ENCODE data around the gene IMMP2L. TPM values are rescaled to one million over a fixed set of nuclear protein-coding genes. Genes with fewer than 3 reads are reported as not detected.

IMMP2L gene
- total and polyA plus RNA-seq, 2 of the 8 experiments (the other 6 are each of a cell fraction or from before 2014, with no cell fraction given), result 2.3 to 10.1 TPM

DNA sequence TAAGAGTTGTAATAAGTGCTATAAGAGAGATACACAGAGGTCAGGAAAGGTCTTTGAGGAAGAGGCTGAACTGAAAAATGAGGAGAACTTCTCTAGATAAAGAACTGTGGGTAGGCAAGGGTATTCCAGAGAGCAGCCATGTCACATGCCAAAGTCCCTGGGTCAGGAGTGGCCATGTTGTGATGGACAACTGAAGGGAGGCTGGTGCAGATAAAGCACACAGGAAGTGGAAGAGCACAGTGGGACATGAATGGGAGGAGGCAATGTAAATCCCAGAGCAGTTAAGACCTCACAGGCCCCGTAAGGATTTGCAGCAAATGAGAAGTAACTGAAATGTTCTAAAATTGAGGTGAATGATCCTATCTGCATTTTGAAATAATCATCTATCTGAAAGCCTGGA lies 37.2 kb downstream of the IMMP2L start:
- Histone ChIP-seq H3K56ac (replicated peaks; ENCODE audit: insufficient read length, low read depth, low read length) (no peak overlapping the region), H3K79me1 (ENCODE audit: low read depth, low read length) (no peaks in the 10 kb centered on the region), H4K20me1 (replicated peaks in 1 of 2; ENCODE audit: control insufficient read depth in 1 of 2, insufficient read depth in 2 of 2, low read length in 2 of 2) (no peaks in the 10 kb centered on the region), H4K8ac (ENCODE audit: extremely low read depth, insufficient read depth, low read length) (no peak overlapping the region), H4K91ac (replicated peaks; ENCODE audit: insufficient read length, low read length) (no peak overlapping the region), H3K79me2 (ENCODE audit: control insufficient read depth in 1 of 2, insufficient read depth in 2 of 2, low read length in 2 of 2) (no peaks in the 10 kb centered on the region), H3K27ac (ENCODE audit: low read depth, low read length) (no peak overlapping the region), H3K4me1 (replicated peaks in 1 of 4; ENCODE audit: control insufficient read depth in 3 of 4, insufficient read depth in 4 of 4, low read length in 3 of 4) (no peaks in the 10 kb centered on the region), H3K4ac (replicated peaks; ENCODE audit: insufficient read length, low read depth, low read length) (no peak overlapping the region), H2BK12ac (ENCODE audit: low read depth, low read length) (no peak overlapping the region), H2BK5ac (ENCODE audit: low read depth, low read length) (no peak overlapping the region), H3K23me2 (ENCODE audit: low read depth, low read length) (no peaks in the 10 kb centered on the region), H3K36me3 (ENCODE audit: control insufficient read depth in 2 of 4, insufficient read depth in 4 of 4, low read length in 3 of 4) (no peaks in the 10 kb centered on the region; a peak in 1 of 8 replicates), H2AFZ (ENCODE audit: low read length) (no peak overlapping the region), H3K27me3 (replicated peaks in 1 of 4; ENCODE audit: control insufficient read depth in 3 of 4, extremely low read depth in 1 of 4, insufficient read depth in 3 of 4, low read length in 3 of 4) (peaks cover 0 to 1% (median 0%) of the 10 kb centered on the region in 4 experiments; a peak in 1 of 7 replicates), H3K9me3 (ENCODE audit: insufficient read depth in 2 of 2, low read depth in 1 of 2, low read length in 1 of 2) (no peaks in the 10 kb centered on the region), H3K4me3 (ENCODE audit: extremely low read depth in 1 of 4, insufficient read depth in 2 of 4, low read depth in 3 of 4, low read length in 4 of 4) (no peak overlapping the region), H3K14ac (ENCODE audit: insufficient read length) (no peak overlapping the region), H2AK5ac (ENCODE audit: low read depth, low read length) (no peak overlapping the region), H3K18ac (ENCODE audit: extremely low read depth, low read length) (no peak overlapping the region), H3K9ac (replicated peaks in 1 of 4; ENCODE audit: extremely low read depth in 1 of 4, low read depth in 3 of 4, low read length in 3 of 4) (no peak overlapping the region), H2BK15ac (ENCODE audit: low read length) (no peak overlapping the region), H2BK120ac (replicated peaks; ENCODE audit: low read depth, low read length) (no peak overlapping the region), H4K5ac (ENCODE audit: insufficient read length, low read depth, low read length) (no peak overlapping the region), H3K4me2 (ENCODE audit: insufficient read depth in 1 of 2, low read depth in 2 of 2, low read length in 2 of 2) (no peak overlapping the region), H3K23ac (ENCODE audit: insufficient read length) (no peak overlapping the region), H2BK20ac (ENCODE audit: low read length) (no peak overlapping the region)
- DNase-seq (ENCODE audit: low read depth in 1 of 2, low spot score in 2 of 2) (no peak), FAIRE-seq (no peak)
- TF ChIP-seq GTF2F1 (IDR thresholded peaks at IDR 0.05; ENCODE audit: borderline replicate concordance, low read depth, low read length), result no peak
- no peak for TF ChIP-seq SIN3A (conservative IDR thresholded peaks at IDR 0.05 in 1 of 2, IDR thresholded peaks at IDR 0.05 in 1 of 2; ENCODE audit: low read depth in 1 of 2, low read length in 2 of 2)
- TF ChIP-seq TAF1 (IDR thresholded peaks at IDR 0.05; ENCODE audit: low read depth, low read length), result no peak
- TF ChIP-seq POLR2A (IDR thresholded peaks at IDR 0.05; ENCODE audit: control extremely low read depth in 1 of 2, low read depth in 2 of 2, low read length in 2 of 2), result no peak
- no peak for TF ChIP-seq CBX5 (IDR thresholded peaks at IDR 0.05; ENCODE audit: low read depth, low read length)
- no peak for TF ChIP-seq CHD1 (IDR thresholded peaks at IDR 0.05; ENCODE audit: low read depth, low read length)
- TF ChIP-seq SUZ12 (IDR thresholded peaks at IDR 0.05; ENCODE audit: low read length), result no peak
- no peak for TF ChIP-seq YY1 (IDR thresholded peaks at IDR 0.05; ENCODE audit: low read depth, low read length)
- TF ChIP-seq, protein P1, sequence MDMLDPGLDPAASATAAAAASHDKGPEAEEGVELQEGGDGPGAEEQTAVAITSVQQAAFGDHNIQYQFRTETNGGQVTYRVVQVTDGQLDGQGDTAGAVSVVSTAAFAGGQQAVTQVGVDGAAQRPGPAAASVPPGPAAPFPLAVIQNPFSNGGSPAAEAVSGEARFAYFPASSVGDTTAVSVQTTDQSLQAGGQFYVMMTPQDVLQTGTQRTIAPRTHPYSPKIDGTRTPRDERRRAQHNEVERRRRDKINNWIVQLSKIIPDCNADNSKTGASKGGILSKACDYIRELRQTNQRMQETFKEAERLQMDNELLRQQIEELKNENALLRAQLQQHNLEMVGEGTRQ (IDR thresholded peaks at IDR 0.05; ENCODE audit: low read length), result no peak
- no peak for TF ChIP-seq CREB1 (IDR thresholded peaks at IDR 0.05)
- 91% methylated on average over 1 of the region's 1 CpG; no CpG with 5 or more reads in 1 of the 2 experiments for WGBS, 2 experiments (ENCODE audit: extremely low coverage in 1 of 2, insufficient coverage in 1 of 2, insufficient read length in 1 of 2, insufficient replicate concordance in 2 of 2, low coverage in 1 of 2, low lambda C conversion rate in 2 of 2, missing lambda C conversion rate in 1 of 2)
- POLR2A ChIA-PET (ENCODE audit: partially characterized antibody), result no interaction called here
- CTCF ChIA-PET (ENCODE audit: partially characterized antibody), result no interaction called here

Data from H1 (cell line).